Adrenal gland (tissue), 5 donors: ENCODE measurements around the gene CDY2A.
"Not testable (repeated sequence)": the region's sequence is repeated elsewhere in the genome, so short reads cannot be mapped to it uniquely, and the experiment has no call there.

Source experiments
- POLR2A ChIP-seq, 2 donors: fragments of 450-650 bp; IDR thresholded peaks; one replicate each; pipeline ENCODE4 v1.6.1; 2017; ENCODE audit warnings: antibody characterized with exemption in 2 of 2, mild to moderate bottlenecking in 2 of 2, moderate library complexity in 1 of 2
- TF ChIP-seq, protein P1 (sequence below), 6 experiments: fragments of 450-650 bp in 4 of 6; fragments of 200-600 bp in 2 of 6; sonication (generic) in 1 of 6; IDR thresholded peaks; 1 replicate in 5 of 6; 2 replicates in 1 of 6; pipeline versions ENCODE4 v1.5.1 to v1.8.0; 2016 to 2021; ENCODE audit warnings: antibody characterized with exemption in 6 of 6, mild to moderate bottlenecking in 2 of 6, moderate library complexity in 1 of 6
- donor health status: DM: no; HTN: no; CAD: no.

DNA sequence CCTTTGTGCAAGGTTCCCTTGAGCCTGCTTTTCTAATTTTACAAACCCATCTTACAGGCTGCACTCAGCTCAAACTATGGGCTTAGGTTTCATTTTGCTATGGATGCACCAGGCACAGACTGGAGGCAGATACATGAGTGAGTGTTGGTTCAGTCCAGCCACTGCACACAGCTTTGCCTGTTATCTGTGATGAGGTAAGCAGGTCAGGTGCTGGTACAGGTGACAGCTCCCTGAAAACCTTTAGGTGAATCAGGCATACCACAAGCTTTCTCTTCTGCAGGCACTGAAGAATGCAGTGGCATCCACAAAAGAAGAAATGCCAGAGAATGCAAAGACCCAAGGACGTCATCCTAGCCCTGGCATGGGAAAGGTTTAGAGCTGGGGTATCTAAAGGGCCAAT lies 3.3 kb downstream of the CDY2A start:
- TF ChIP-seq, protein P1, sequence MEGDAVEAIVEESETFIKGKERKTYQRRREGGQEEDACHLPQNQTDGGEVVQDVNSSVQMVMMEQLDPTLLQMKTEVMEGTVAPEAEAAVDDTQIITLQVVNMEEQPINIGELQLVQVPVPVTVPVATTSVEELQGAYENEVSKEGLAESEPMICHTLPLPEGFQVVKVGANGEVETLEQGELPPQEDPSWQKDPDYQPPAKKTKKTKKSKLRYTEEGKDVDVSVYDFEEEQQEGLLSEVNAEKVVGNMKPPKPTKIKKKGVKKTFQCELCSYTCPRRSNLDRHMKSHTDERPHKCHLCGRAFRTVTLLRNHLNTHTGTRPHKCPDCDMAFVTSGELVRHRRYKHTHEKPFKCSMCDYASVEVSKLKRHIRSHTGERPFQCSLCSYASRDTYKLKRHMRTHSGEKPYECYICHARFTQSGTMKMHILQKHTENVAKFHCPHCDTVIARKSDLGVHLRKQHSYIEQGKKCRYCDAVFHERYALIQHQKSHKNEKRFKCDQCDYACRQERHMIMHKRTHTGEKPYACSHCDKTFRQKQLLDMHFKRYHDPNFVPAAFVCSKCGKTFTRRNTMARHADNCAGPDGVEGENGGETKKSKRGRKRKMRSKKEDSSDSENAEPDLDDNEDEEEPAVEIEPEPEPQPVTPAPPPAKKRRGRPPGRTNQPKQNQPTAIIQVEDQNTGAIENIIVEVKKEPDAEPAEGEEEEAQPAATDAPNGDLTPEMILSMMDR (IDR thresholded peaks at IDR 0.05): not testable (repeated sequence)
- TF ChIP-seq POLR2A (IDR thresholded peaks at IDR 0.05): not testable (repeated sequence)
